Karpas-422 (cell line): ENCODE results near the gene DNAJC6. TPM values are rescaled to one million over a fixed set of nuclear protein-coding genes. Genes with fewer than 3 reads are reported as not detected.
A peak's percentile ranks its signal among the peaks of the same experiment; 100 is the strongest.

Experiments used
- DNase-seq: peaks from one replicate; pipeline ENCODE4 v3.0.0-alpha.2; 2015
- H2AFZ ChIP-seq: fragments of 200-600 bp; sonication (generic); 2 replicates; pipeline ENCODE4 v1.6.1; 2014; ENCODE audit warnings: antibody characterized with exemption, low read length, mixed read lengths
- H3K27ac ChIP-seq: fragments of 200-600 bp; sonication (generic); 2 replicates; pipeline ENCODE4 v1.5.1; 2014; ENCODE audit warnings: mild to moderate bottlenecking, low read length, moderate library complexity
- H3K27me3 ChIP-seq: fragments of 200-600 bp; sonication (generic); 2 replicates; pipeline ENCODE4 v1.6.1; 2014; ENCODE audit warnings: low read length, mixed read lengths
- H3K36me3 ChIP-seq: fragments of 200-600 bp; sonication (generic); 2 replicates; pipeline ENCODE4 v1.6.1; 2014; ENCODE audit warnings: low read length, mixed read lengths; ENCODE audit not compliant: insufficient read depth
- H3K4me1 ChIP-seq: fragments of 200-600 bp; sonication (generic); 2 replicates; pipeline ENCODE4 v1.6.1; 2014; ENCODE audit warnings: mild to moderate bottlenecking, low read length, mixed read lengths
- H3K4me2 ChIP-seq: fragments of 200-600 bp; sonication (generic); 2 replicates; pipeline ENCODE4 v1.6.1; 2014; ENCODE audit warnings: low read length, low read depth, mild to moderate bottlenecking; ENCODE audit not compliant: poor library complexity, severe bottlenecking
- H3K4me3 ChIP-seq: fragments of 200-600 bp; sonication (generic); 2 replicates; pipeline ENCODE4 v1.5.1; 2014; ENCODE audit warnings: mild to moderate bottlenecking, antibody characterized with exemption, low read length, mixed read lengths
- H3K79me2 ChIP-seq: fragments of 200-600 bp; sonication (generic); 2 replicates; pipeline ENCODE4 v1.6.1; 2014; ENCODE audit warnings: mild to moderate bottlenecking, low read length, mixed read lengths
- H3K9ac ChIP-seq: fragments of 200-600 bp; sonication (generic); 2 replicates; pipeline ENCODE4 v1.6.0; 2014; ENCODE audit warnings: low read length
- H3K9me2 ChIP-seq: fragments of 200-600 bp; sonication (generic), shearing (Covaris generic); replicated peaks from 2 replicates; pipeline ENCODE4 v1.6.0; 2014; ENCODE audit warnings: mild to moderate bottlenecking, low read length, moderate library complexity; ENCODE audit not compliant: insufficient read depth
- H3K9me3 ChIP-seq: fragments of 300-700, 200-600 bp; sonication (generic); 2 replicates; pipeline ENCODE4 v1.6.1; 2014; ENCODE audit warnings: low read length, mixed read lengths
- H4K20me1 ChIP-seq: fragments of 200-600 bp; sonication (generic); 2 replicates; pipeline ENCODE4 v1.6.1; 2014; ENCODE audit warnings: mild to moderate bottlenecking, antibody characterized with exemption, low read length, low read depth; ENCODE audit not compliant: insufficient read depth
- total RNA-seq: library from RNA; depleted of rRNA; stranded (reverse); fragments of >200 nt; shearing (Covaris generic); gene quantifications from 2 replicates; pipeline ENCODE4 v1.2.3, GENCODE V29; 2014; ENCODE audit warnings: low replicate concordance

The DNAJC6 gene
- total RNA-seq, 1 experiment from 2014 or later: 0.37 TPM

DNA sequence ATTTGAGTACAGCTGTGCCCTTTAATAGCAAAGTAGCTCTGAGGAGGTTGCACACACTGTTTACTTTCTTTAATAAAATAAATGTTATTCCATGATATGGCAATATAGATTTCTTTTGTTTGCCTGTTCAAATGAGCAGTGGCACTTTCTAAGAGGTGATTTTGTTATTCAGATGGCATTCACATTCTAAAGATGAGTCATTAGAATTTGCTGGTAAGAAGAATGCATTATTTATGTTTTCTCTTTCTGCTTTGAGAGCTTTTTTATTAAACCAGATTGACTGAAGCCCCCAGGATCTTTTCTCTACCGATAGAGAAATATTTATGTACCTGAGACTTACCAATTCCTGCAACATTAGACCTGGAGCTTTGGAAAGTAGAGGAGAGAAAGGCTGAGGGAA is 100.0 kb downstream of the DNAJC6 start:
- H3K36me3 ChIP-seq: no peaks in the 10 kb centered on the region
- no peaks in the 10 kb centered on the region for H3K79me2 ChIP-seq
- H3K9ac ChIP-seq: no peak overlapping the region
- no peak overlapping the region for H2AFZ ChIP-seq
- no peaks in the 10 kb centered on the region for H3K4me1 ChIP-seq
- H3K27me3 ChIP-seq: no peaks in the 10 kb centered on the region
- no peak overlapping the region for H3K27ac ChIP-seq
- H3K9me2 ChIP-seq: no peaks in the 10 kb centered on the region
- no peak for DNase-seq
- H3K9me3 ChIP-seq: no peaks in the 10 kb centered on the region
- no peak overlapping the region for H3K4me3 ChIP-seq
- H3K4me2 ChIP-seq: no peak overlapping the region
- no peaks in the 10 kb centered on the region for H4K20me1 ChIP-seq

DNA sequence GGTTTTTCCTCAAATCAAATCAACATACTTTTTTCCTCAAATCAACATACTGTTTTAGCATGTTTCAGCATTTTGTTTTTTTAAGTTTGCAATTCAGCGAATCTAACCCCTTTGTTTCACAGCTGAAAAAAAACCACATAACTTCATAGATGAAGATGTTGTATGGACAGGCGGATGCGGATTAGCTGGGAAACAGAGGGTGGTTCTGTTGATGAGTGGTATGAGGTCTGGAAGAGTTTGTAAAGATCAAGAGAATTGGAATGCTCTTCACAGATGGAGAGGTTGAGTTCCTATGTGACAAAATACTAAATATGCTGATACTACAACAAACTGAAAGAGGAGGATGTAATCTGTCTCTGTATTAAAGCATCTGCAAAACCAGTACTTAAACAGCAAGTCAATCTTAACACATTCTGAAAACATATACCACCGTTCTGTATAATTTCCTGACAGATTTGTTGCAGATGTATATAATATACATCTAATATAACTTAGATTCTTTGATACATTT is 100.5 kb downstream of the DNAJC6 start:
- H3K9ac ChIP-seq: no peak overlapping the region
- no peak overlapping the region for H3K4me2 ChIP-seq
- no peak overlapping the region for H3K27ac ChIP-seq

DNA sequence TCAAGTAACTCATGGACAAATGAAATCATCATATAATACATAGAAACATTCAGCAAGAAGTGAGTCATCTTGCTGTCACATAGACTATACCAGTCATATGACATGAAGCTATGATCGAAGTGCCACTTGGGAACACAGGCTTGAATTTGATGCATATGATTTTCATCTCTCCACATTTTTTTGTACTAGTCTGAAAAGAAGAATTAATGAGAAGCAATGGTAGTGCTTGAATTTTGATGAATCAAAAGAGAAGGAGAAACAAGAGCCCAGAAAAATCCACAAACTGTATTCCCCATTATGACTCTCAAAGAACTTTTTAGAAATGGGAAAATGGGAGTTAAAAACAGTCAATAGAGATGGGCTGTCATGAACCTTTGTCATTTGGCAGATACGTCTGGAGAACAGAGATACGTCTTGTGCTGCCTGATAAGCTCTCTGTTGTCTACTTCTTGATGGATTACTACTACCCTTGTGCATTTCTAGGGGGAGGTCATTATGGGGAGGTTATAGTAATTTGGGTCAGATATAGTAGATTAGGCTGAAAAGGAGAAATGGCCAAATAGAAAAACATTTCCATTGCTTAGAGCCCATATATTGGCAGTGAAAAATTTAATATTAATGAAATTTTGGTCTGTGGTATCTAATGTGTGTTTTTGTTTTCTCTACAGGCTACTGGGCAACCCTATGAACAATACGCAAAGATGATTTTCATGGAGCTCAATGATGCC is 103.1 kb downstream of the DNAJC6 start:
- H3K4me2 ChIP-seq: no peak overlapping the region
- no peaks in the 10 kb centered on the region for H3K79me2 ChIP-seq
- H3K9me2 ChIP-seq: no peaks in the 10 kb centered on the region
- H2AFZ ChIP-seq: no peak overlapping the region
- DNase-seq: no peak
- no peak overlapping the region for H3K4me3 ChIP-seq
- no peaks in the 10 kb centered on the region for H3K4me1 ChIP-seq
- no peaks in the 10 kb centered on the region for H3K36me3 ChIP-seq
- no peak overlapping the region for H3K9ac ChIP-seq
- H3K27ac ChIP-seq: no peak overlapping the region
- no peaks in the 10 kb centered on the region for H4K20me1 ChIP-seq
- H3K27me3 ChIP-seq: no peaks in the 10 kb centered on the region
- no peaks in the 10 kb centered on the region for H3K9me3 ChIP-seq

More for the DNA sequence above, 100.5 kb downstream of the DNAJC6 start:
- Histone ChIP-seq H3K4me1 (no peaks in the 10 kb centered on the region), H2AFZ (no peak overlapping the region), H3K9me3 (no peaks in the 10 kb centered on the region), H3K4me3 (no peak overlapping the region), H3K79me2 (no peaks in the 10 kb centered on the region), H3K9me2 (no peaks in the 10 kb centered on the region), H4K20me1 (no peaks in the 10 kb centered on the region), H3K36me3 (no peaks in the 10 kb centered on the region), H3K27me3 (no peaks in the 10 kb centered on the region)
- no peak for DNase-seq

DNA sequence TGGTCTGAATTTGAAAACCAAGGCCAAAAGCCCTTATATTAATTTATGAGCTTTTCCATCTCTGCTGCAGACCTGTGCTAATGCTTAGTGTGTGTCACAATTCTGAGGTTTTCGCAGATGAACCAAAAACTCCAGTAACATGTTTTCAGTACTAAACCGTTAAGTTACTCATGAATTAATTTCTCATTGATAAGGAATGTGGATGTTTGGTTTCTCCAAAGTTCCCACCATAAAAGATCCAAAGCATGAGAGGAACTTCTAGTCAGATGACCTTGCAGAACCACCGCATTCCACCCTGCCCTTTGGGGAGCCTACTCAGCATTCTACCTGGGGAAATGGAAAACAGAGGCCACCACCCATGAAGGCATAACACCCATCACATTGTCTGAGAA is 103.6 kb downstream of the DNAJC6 start:
- Histone ChIP-seq H3K9me2 (no peaks in the 10 kb centered on the region), H3K4me1 (no peaks in the 10 kb centered on the region), H3K79me2 (no peaks in the 10 kb centered on the region), H3K27me3 (no peaks in the 10 kb centered on the region), H3K4me3 (no peak overlapping the region), H2AFZ (no peak overlapping the region), H3K36me3 (no peaks in the 10 kb centered on the region), H3K4me2 (no peak overlapping the region), H3K27ac (no peak overlapping the region), H3K9ac (no peak overlapping the region), H3K9me3 (no peaks in the 10 kb centered on the region), H4K20me1 (no peaks in the 10 kb centered on the region)
- no peak for DNase-seq

DNA sequence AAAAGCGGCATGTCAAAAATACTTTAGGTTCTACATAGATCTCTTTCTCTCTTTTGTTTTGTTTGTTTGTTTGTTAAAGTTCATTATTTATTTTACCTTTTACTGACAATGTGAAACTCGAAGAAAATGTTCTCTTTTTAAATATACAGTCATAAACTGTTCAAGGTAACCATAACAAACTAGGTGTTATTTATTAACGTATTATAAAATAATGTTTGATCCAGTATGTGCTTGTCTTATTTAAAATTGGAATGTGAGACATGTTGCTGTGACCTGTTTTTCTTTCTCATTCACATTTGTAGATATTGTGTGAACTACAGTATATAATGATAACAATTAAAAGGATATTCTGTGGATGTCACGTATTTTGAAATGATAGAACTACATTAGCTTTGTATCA is 105.2 kb downstream of the DNAJC6 start:
- no peak for DNase-seq
- Histone ChIP-seq H3K79me2 (no peaks in the 10 kb centered on the region), H3K4me3 (no peak overlapping the region), H4K20me1 (no peaks in the 10 kb centered on the region), H3K4me1 (peaks cover 9% of the 10 kb centered on the region), H3K9ac (no peak overlapping the region), H3K36me3 (no peaks in the 10 kb centered on the region), H2AFZ (no peak overlapping the region), H3K27me3 (no peaks in the 10 kb centered on the region), H3K27ac (no peak overlapping the region), H3K9me2 (no peaks in the 10 kb centered on the region), H3K4me2 (no peak overlapping the region), H3K9me3 (no peaks in the 10 kb centered on the region)

DNA sequence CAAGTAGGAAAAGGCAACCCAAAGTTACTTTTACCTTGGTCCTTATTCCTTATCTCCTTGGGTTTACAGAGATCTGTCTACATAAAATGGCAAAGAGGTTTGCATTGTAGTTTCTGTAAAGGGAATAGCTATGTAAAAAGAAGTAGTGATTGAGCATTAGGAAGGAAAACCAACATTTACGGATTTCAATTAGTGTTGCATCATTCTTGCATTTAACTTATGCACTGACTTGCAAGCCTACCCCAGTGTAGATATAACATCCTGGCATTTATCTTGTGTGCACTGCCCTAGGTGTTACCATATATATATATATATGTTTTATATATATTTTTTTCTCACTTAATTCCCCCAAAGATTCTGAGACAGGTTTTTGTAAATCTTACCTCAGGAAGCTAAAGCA is 107.4 kb downstream of the DNAJC6 start:
- Histone ChIP-seq H3K4me3 (no peak overlapping the region), H3K9me2 (no peaks in the 10 kb centered on the region), H3K4me2 (no peak overlapping the region), H3K79me2 (peaks cover 11% of the 10 kb centered on the region), H3K9ac (no peak overlapping the region), H3K9me3 (no peaks in the 10 kb centered on the region), H3K4me1 (peaks cover 16% of the 10 kb centered on the region), H3K36me3 (no peaks in the 10 kb centered on the region), H3K27ac (no peak overlapping the region), H3K27me3 (no peaks in the 10 kb centered on the region), H4K20me1 (no peaks in the 10 kb centered on the region), H2AFZ (no peak overlapping the region)
- DNase-seq: no peak

DNA sequence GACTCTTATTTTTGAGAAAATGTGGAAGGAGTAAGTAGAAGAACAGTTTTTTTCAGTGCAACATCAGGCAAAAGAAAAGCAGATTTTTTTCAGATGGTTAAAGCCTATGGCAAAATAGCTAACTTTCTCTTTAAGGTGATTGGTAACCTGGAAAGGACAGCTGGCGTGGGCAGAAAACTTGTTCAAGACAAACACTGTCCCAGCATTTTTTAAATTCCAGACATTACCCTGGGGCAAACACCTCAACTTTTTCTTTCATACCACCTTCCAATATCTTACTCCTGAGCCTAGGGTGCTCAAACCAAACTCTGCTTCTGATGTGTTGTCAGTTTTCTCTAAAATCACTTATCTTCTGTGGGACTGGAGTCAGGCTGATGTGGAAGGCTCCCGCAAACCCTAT is 108.4 kb downstream of the DNAJC6 start:
- H3K9me3 ChIP-seq: no peaks in the 10 kb centered on the region
- H3K4me1 ChIP-seq: peaks cover 26% of the 10 kb centered on the region
- H3K4me2 ChIP-seq: no peak overlapping the region
- no peak for DNase-seq
- H3K27ac ChIP-seq: no peak overlapping the region
- no peak overlapping the region for H3K9ac ChIP-seq
- no peaks in the 10 kb centered on the region for H3K36me3 ChIP-seq
- no peaks in the 10 kb centered on the region for H3K27me3 ChIP-seq
- no peak overlapping the region for H3K4me3 ChIP-seq
- H3K9me2 ChIP-seq: no peaks in the 10 kb centered on the region
- H2AFZ ChIP-seq: no peak overlapping the region
- H4K20me1 ChIP-seq: no peaks in the 10 kb centered on the region
- peaks cover 20% of the 10 kb centered on the region for H3K79me2 ChIP-seq

DNA sequence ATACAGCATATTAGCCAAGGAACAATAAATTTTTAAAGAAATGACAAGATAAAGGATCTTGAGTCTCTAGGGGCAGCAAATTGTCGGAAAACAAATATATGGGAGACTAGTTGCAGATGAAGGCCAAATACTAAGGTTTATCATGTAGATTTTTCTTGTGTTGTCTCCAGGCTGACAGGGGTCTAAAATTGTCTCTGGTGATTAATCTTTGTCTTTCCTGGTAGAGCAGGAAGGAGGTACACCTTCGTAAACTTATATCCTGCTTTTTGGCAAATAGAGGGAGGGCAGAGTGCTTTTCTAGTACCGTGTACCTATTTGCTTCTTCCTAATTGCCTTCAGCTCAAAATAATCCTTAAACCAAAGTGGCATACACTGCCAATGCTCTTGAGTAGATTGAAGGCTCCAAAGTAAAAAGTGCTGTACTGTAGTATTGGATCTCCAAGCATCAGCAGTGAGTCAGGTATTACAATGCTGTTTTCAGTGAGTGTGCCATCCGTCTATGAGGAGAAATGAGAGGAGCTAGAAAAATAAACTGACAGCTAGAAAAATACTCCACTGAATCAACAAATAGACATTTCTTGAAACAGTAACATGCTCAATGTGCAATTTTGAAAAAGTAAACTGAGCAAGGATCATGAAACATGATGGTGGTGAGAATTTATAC is 109.3 kb downstream of the DNAJC6 start:
- Histone ChIP-seq H3K9me2 (no peaks in the 10 kb centered on the region), H4K20me1 (no peaks in the 10 kb centered on the region), H3K27ac (no peak overlapping the region), H3K36me3 (no peaks in the 10 kb centered on the region), H3K4me1 (peaks cover 35% of the 10 kb centered on the region), H3K79me2 (peaks cover 30% of the 10 kb centered on the region), H3K27me3 (no peaks in the 10 kb centered on the region), H3K9ac (peak overlapping the region; percentile 73; the same call in 1 of the 2 replicates), H2AFZ (0 out of 2 replicates have a peak overlapping the region, but pooled peaks have one; percentile 34), H3K4me3 (no peak overlapping the region; the same call in 1 of the 2 replicates), H3K4me2 (peak overlapping the region; percentile 88), H3K9me3 (no peaks in the 10 kb centered on the region)
- DNase-seq: no peak
